ENCODE results near the gene RBM47.

Gene RBM47

GRCh38 chr4:40649321-40649720, 19.7 kb upstream of the RBM47 start:
- TF ChIP-seq CTCF (IDR thresholded peaks at IDR 0.05): no peak
- Histone ChIP-seq H3K9me3 (no peaks in the 10 kb centered on the region), H3K27me3 (no peaks in the 10 kb centered on the region), H3K4me3 (ENCODE audit: low read depth in 1 of 2, low read length in 1 of 2) (no peak overlapping the region), H3K27ac (no peak overlapping the region), H3K4me1 (ENCODE audit: control insufficient read depth in 1 of 2, insufficient read depth in 1 of 2, low read depth in 1 of 2, low read length in 1 of 2) (no peaks in the 10 kb centered on the region), H3K36me3 (no peaks in the 10 kb centered on the region)

- no peak overlapping the region for H3K27ac ChIP-seq
- H3K4me3 ChIP-seq (ENCODE audit: low read depth in 1 of 2, low read length in 1 of 2): no peak overlapping the region
- no peaks in the 10 kb centered on the region for H3K9me3 ChIP-seq
- H3K36me3 ChIP-seq: no peaks in the 10 kb centered on the region
- no peaks in the 10 kb centered on the region for H3K27me3 ChIP-seq
- no peak for TF ChIP-seq CTCF (IDR thresholded peaks at IDR 0.05)
- no peaks in the 10 kb centered on the region for H3K4me1 ChIP-seq (ENCODE audit: control insufficient read depth in 1 of 2, insufficient read depth in 1 of 2, low read depth in 1 of 2, low read length in 1 of 2)
Measured at GRCh38 chr4:40648742-40649281, 19.1 kb upstream of the RBM47 start.

GRCh38 chr4:40648131-40648530, 18.5 kb upstream of the RBM47 start:
- Histone ChIP-seq H3K9me3 (no peaks in the 10 kb centered on the region), H3K4me1 (ENCODE audit: control insufficient read depth in 1 of 2, insufficient read depth in 1 of 2, low read depth in 1 of 2, low read length in 1 of 2) (no peaks in the 10 kb centered on the region), H3K27ac (no peak overlapping the region), H3K36me3 (no peaks in the 10 kb centered on the region), H3K27me3 (no peaks in the 10 kb centered on the region), H3K4me3 (ENCODE audit: low read depth in 1 of 2, low read length in 1 of 2) (no peak overlapping the region)
- no peak for TF ChIP-seq CTCF (IDR thresholded peaks at IDR 0.05)

- TF ChIP-seq CTCF (IDR thresholded peaks at IDR 0.05): no peak
- no peak overlapping the region for H3K4me3 ChIP-seq (ENCODE audit: low read depth in 1 of 2, low read length in 1 of 2)
- no peaks in the 10 kb centered on the region for H3K27me3 ChIP-seq
- H3K36me3 ChIP-seq: no peaks in the 10 kb centered on the region
- no peak overlapping the region for H3K27ac ChIP-seq
- no peaks in the 10 kb centered on the region for H3K9me3 ChIP-seq
- no peaks in the 10 kb centered on the region for H3K4me1 ChIP-seq (ENCODE audit: control insufficient read depth in 1 of 2, insufficient read depth in 1 of 2, low read depth in 1 of 2, low read length in 1 of 2)
Measured at GRCh38 chr4:40645586-40645985, 15.9 kb upstream of the RBM47 start.

- no peak overlapping the region for H3K27ac ChIP-seq
- no peaks in the 10 kb centered on the region for H3K36me3 ChIP-seq
- no peak for TF ChIP-seq CTCF (IDR thresholded peaks at IDR 0.05)
- H3K4me3 ChIP-seq (ENCODE audit: low read depth in 1 of 2, low read length in 1 of 2): no peak overlapping the region
- H3K27me3 ChIP-seq: no peaks in the 10 kb centered on the region
- peaks cover 24 to 29% of the 10 kb centered on the region in 2 experiments for H3K4me1 ChIP-seq (ENCODE audit: control insufficient read depth in 1 of 2, insufficient read depth in 1 of 2, low read depth in 1 of 2, low read length in 1 of 2)
- no peaks in the 10 kb centered on the region for H3K9me3 ChIP-seq
Measured at GRCh38 chr4:40632080-40632479, 2.4 kb upstream of the RBM47 start.
